ENCODE data around the gene TULP4.

TULP4 gene

DNA sequence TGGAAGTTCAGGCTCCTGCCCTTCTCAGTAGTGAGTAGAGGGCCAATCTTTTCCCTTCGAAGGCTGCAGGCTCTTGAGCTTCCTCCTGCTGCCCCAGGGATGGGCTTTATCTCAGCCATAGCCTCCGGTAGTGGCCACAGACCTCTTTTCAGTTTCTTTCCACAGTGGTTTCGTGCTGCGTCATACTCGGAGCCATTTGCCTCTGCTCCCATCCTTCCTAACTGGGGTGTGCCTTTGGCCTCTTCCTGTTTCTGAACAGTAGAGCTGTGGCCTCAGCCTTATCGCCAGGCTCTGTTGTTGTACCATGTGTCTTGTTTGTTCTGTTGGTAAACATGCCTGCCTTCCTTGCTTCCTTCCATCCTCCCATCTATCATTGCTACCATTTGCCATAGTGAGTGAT, 54.1 kb downstream of the TULP4 start:
- H3K27me3 ChIP-seq (ENCODE audit: insufficient read depth, insufficient read length) = no peaks in the 10 kb centered on the region
- H3K4me3 ChIP-seq (ENCODE audit: insufficient read length, low read depth) = no peak overlapping the region
- no peak for DNase-seq (ENCODE audit: low read depth, low spot score)
- no peaks in the 10 kb centered on the region for H3K9me3 ChIP-seq (ENCODE audit: insufficient read depth, low read length)
- TF ChIP-seq ZNF274 (IDR thresholded peaks at IDR 0.05; ENCODE audit: low read depth, low read length) (no peak), YY1 (IDR thresholded peaks at IDR 0.05; ENCODE audit: insufficient read depth, insufficient read length) (no peak), SUZ12 (IDR thresholded peaks at IDR 0.05; ENCODE audit: extremely low read depth, insufficient read depth, insufficient read length) (no peak)
- no peak overlapping the region for H3K9ac ChIP-seq (ENCODE audit: insufficient read length, low read depth)
- H3K4me1 ChIP-seq (ENCODE audit: insufficient read depth, insufficient read length) = no peaks in the 10 kb centered on the region
- no peaks in the 10 kb centered on the region for H3K36me3 ChIP-seq (ENCODE audit: insufficient read depth, insufficient read length, low read length)

DNA sequence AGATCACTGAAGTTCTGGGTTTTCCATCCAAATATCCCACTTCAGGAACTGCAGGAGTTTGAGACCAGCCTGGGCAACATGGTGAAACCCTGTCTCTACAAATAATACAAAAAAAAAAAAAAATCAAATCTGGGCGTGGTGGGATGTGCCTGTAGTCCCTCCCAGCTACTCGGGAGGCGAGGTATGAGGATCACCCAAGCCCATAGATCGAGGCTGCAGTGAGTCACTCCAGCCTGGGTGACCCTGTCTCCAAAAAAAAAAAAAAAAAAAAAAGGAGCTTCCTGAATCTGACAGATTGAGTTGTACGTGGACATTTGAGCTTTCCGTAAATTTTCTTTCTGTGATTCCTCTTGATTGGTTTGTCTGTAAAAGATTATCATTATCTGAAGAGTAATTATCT, 55.6 kb downstream of the TULP4 start:
- Histone ChIP-seq H3K4me1 (ENCODE audit: insufficient read depth, insufficient read length) (no peaks in the 10 kb centered on the region), H3K36me3 (ENCODE audit: insufficient read depth, insufficient read length, low read length) (no peaks in the 10 kb centered on the region), H3K9ac (ENCODE audit: insufficient read length, low read depth) (no peak overlapping the region), H3K9me3 (ENCODE audit: insufficient read depth, low read length) (no peaks in the 10 kb centered on the region), H3K27me3 (ENCODE audit: insufficient read depth, insufficient read length) (no peaks in the 10 kb centered on the region), H3K4me3 (ENCODE audit: insufficient read length, low read depth) (no peak overlapping the region)
- no peak for DNase-seq (ENCODE audit: low read depth, low spot score)
- TF ChIP-seq YY1 (IDR thresholded peaks at IDR 0.05; ENCODE audit: insufficient read depth, insufficient read length) (no peak), SUZ12 (IDR thresholded peaks at IDR 0.05; ENCODE audit: extremely low read depth, insufficient read depth, insufficient read length) (no peak), ZNF274 (IDR thresholded peaks at IDR 0.05; ENCODE audit: low read depth, low read length) (no peak)

DNA sequence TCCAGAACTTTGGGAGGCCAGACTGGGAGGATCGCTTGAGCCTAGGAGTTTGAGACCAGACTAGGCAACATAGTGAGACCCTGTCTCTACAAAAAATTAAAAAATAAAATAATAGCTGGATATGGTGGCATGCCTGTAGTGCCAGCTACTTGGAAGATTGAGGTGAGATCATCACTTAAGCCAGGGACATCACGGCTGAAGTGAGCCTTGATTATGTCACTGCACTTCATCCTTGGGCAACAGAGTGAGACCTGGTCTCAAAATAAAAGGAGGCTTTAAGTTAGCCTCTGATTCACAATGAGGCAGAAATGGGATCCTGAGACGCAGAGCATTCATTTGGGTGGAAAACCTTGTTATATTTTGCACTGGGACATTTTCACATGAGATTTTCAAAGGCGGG, 57.0 kb downstream of the TULP4 start:
- Histone ChIP-seq H3K4me3 (ENCODE audit: insufficient read length, low read depth) (no peak overlapping the region), H3K27me3 (ENCODE audit: insufficient read depth, insufficient read length) (no peaks in the 10 kb centered on the region), H3K9ac (ENCODE audit: insufficient read length, low read depth) (no peak overlapping the region), H3K36me3 (ENCODE audit: insufficient read depth, insufficient read length, low read length) (no peaks in the 10 kb centered on the region), H3K4me1 (ENCODE audit: insufficient read depth, insufficient read length) (no peaks in the 10 kb centered on the region), H3K9me3 (ENCODE audit: insufficient read depth, low read length) (no peaks in the 10 kb centered on the region)
- TF ChIP-seq SUZ12 (IDR thresholded peaks at IDR 0.05; ENCODE audit: extremely low read depth, insufficient read depth, insufficient read length) (no peak), YY1 (IDR thresholded peaks at IDR 0.05; ENCODE audit: insufficient read depth, insufficient read length) (no peak), ZNF274 (IDR thresholded peaks at IDR 0.05; ENCODE audit: low read depth, low read length) (no peak)
- no peak for DNase-seq (ENCODE audit: low read depth, low spot score)

DNA sequence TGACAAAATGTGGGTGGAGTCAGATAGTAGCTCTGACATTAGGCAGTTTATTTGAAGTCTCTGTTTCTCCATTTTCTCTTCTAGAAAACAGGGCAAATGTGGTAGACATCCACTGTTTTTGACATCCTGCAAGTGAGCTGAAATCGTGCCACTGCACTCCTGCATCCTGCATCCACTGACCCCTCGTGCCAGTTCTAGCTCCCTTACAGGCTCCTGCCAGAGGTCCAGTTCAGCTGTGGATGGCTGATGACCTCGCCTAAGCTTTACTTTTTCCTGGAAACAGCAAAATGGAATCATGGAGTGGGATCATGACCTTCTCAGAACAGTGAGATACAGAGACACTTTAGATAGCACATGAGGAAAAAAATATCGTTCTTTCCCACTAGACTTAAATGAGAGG, 58.5 kb downstream of the TULP4 start:
- H3K9me3 ChIP-seq (ENCODE audit: insufficient read depth, low read length) = no peaks in the 10 kb centered on the region
- no peaks in the 10 kb centered on the region for H3K36me3 ChIP-seq (ENCODE audit: insufficient read depth, insufficient read length, low read length)
- no peaks in the 10 kb centered on the region for H3K27me3 ChIP-seq (ENCODE audit: insufficient read depth, insufficient read length)
- TF ChIP-seq YY1 (IDR thresholded peaks at IDR 0.05; ENCODE audit: insufficient read depth, insufficient read length) = no peak
- TF ChIP-seq ZNF274 (IDR thresholded peaks at IDR 0.05; ENCODE audit: low read depth, low read length) = no peak
- no peak for TF ChIP-seq SUZ12 (IDR thresholded peaks at IDR 0.05; ENCODE audit: extremely low read depth, insufficient read depth, insufficient read length)
- no peak overlapping the region for H3K4me3 ChIP-seq (ENCODE audit: insufficient read length, low read depth)
- H3K4me1 ChIP-seq (ENCODE audit: insufficient read depth, insufficient read length) = no peaks in the 10 kb centered on the region
- no peak for DNase-seq (ENCODE audit: low read depth, low spot score)
- no peak overlapping the region for H3K9ac ChIP-seq (ENCODE audit: insufficient read length, low read depth)

DNA sequence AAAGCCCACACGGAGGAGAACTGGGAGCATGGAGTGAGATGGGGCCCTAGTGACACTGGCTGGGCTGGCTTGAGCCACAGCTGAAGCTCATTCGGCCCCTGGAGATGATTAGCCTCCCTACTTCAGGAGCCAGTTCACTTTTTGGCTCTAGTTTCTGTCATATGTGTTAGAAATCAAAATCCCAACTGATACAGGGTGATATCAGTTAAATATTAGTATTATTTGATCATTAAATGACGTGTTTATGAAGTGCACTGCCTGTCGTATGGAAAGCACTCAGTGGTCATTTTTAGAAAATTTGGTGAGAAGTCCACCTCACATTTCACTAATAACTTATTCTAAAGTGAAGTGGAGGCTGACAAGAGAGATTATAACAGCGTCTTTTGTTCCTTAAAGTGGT, 59.0 kb downstream of the TULP4 start:
- no peak for TF ChIP-seq YY1 (IDR thresholded peaks at IDR 0.05; ENCODE audit: insufficient read depth, insufficient read length)
- no peak for TF ChIP-seq ZNF274 (IDR thresholded peaks at IDR 0.05; ENCODE audit: low read depth, low read length)
- no peak for TF ChIP-seq SUZ12 (IDR thresholded peaks at IDR 0.05; ENCODE audit: extremely low read depth, insufficient read depth, insufficient read length)
- Histone ChIP-seq H3K36me3 (ENCODE audit: insufficient read depth, insufficient read length, low read length) (no peaks in the 10 kb centered on the region), H3K4me3 (ENCODE audit: insufficient read length, low read depth) (no peak overlapping the region), H3K9ac (ENCODE audit: insufficient read length, low read depth) (no peak overlapping the region), H3K27me3 (ENCODE audit: insufficient read depth, insufficient read length) (no peaks in the 10 kb centered on the region), H3K9me3 (ENCODE audit: insufficient read depth, low read length) (no peaks in the 10 kb centered on the region), H3K4me1 (ENCODE audit: insufficient read depth, insufficient read length) (no peaks in the 10 kb centered on the region)
- DNase-seq (ENCODE audit: low read depth, low spot score) = no peak

DNA sequence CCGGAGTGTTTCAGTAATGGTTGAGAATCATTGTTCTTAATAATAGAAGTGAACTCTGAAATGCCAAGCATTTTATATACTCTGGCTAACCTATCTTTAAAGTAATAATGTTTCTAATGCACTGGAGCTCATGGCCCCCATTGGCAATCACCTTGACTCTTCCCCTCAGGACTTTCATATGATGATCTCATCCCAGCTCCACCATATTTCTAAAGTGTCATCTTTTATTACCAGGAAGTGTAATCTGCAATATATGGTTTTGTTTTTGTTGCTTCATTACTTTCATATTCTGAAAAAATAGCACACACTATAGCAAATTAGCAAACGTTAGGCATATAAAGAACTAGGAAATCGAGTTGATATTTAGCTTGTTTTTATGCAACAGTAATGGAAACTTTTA, 60.3 kb downstream of the TULP4 start:
- TF ChIP-seq ZNF274 (IDR thresholded peaks at IDR 0.05; ENCODE audit: low read depth, low read length) (no peak), SUZ12 (IDR thresholded peaks at IDR 0.05; ENCODE audit: extremely low read depth, insufficient read depth, insufficient read length) (no peak), YY1 (IDR thresholded peaks at IDR 0.05; ENCODE audit: insufficient read depth, insufficient read length) (no peak)
- Histone ChIP-seq H3K27me3 (ENCODE audit: insufficient read depth, insufficient read length) (no peaks in the 10 kb centered on the region), H3K4me3 (ENCODE audit: insufficient read length, low read depth) (no peak overlapping the region), H3K9ac (ENCODE audit: insufficient read length, low read depth) (no peak overlapping the region), H3K36me3 (ENCODE audit: insufficient read depth, insufficient read length, low read length) (no peaks in the 10 kb centered on the region), H3K9me3 (ENCODE audit: insufficient read depth, low read length) (no peaks in the 10 kb centered on the region), H3K4me1 (ENCODE audit: insufficient read depth, insufficient read length) (no peaks in the 10 kb centered on the region)
- DNase-seq (ENCODE audit: low read depth, low spot score) = no peak

DNA sequence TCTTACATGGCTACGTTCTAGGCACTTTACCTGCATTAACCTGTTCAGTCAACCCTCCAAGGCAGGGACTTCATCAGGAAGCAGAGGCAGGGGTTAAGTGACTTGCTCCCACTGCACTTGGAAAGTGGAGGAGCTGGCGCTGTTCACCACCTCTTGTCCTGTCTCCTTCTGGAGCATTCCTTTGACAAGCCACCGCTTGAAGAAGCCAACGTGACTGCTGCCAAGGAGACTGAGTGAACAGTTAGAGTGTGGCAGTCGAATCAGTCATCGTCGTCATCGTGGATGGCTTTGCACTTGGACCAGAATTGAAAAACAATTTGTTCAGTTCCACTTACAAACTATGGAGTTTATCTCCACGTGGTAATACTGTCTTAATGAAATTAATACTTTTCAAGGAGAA, 60.9 kb downstream of the TULP4 start:
- Histone ChIP-seq H3K9me3 (ENCODE audit: insufficient read depth, low read length) (no peaks in the 10 kb centered on the region), H3K27me3 (ENCODE audit: insufficient read depth, insufficient read length) (no peaks in the 10 kb centered on the region), H3K36me3 (ENCODE audit: insufficient read depth, insufficient read length, low read length) (no peaks in the 10 kb centered on the region), H3K4me3 (ENCODE audit: insufficient read length, low read depth) (no peak overlapping the region), H3K4me1 (ENCODE audit: insufficient read depth, insufficient read length) (no peaks in the 10 kb centered on the region), H3K9ac (ENCODE audit: insufficient read length, low read depth) (no peak overlapping the region)
- TF ChIP-seq ZNF274 (IDR thresholded peaks at IDR 0.05; ENCODE audit: low read depth, low read length) = no peak
- no peak for TF ChIP-seq SUZ12 (IDR thresholded peaks at IDR 0.05; ENCODE audit: extremely low read depth, insufficient read depth, insufficient read length)
- TF ChIP-seq YY1 (IDR thresholded peaks at IDR 0.05; ENCODE audit: insufficient read depth, insufficient read length) = no peak
- DNase-seq (ENCODE audit: low read depth, low spot score) = no peak

DNA sequence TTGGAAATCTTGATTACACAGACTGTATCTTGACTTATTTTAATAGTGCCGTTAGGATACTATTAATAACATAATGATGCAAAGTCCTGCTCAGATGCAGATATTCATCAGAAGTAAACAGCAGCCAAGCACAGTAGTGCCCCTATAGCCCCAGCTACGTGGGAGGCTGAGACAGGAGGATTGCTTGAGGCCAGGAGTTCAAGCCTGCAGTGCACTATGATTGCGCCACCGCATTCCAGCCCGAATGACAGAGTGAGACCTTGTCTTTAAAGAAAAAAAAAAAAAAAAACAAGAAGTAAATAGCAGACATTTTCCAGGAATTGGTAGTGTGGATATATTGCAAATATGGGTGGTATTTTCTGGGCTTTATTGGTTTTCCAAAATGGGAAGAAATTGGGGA, 61.8 kb downstream of the TULP4 start:
- Histone ChIP-seq H3K4me1 (ENCODE audit: insufficient read depth, insufficient read length) (no peaks in the 10 kb centered on the region), H3K36me3 (ENCODE audit: insufficient read depth, insufficient read length, low read length) (no peaks in the 10 kb centered on the region), H3K4me3 (ENCODE audit: insufficient read length, low read depth) (no peak overlapping the region), H3K9ac (ENCODE audit: insufficient read length, low read depth) (no peak overlapping the region), H3K9me3 (ENCODE audit: insufficient read depth, low read length) (no peaks in the 10 kb centered on the region), H3K27me3 (ENCODE audit: insufficient read depth, insufficient read length) (no peaks in the 10 kb centered on the region)
- DNase-seq (ENCODE audit: low read depth, low spot score) = no peak
- no peak for TF ChIP-seq SUZ12 (IDR thresholded peaks at IDR 0.05; ENCODE audit: extremely low read depth, insufficient read depth, insufficient read length)
- no peak for TF ChIP-seq ZNF274 (IDR thresholded peaks at IDR 0.05; ENCODE audit: low read depth, low read length)
- no peak for TF ChIP-seq YY1 (IDR thresholded peaks at IDR 0.05; ENCODE audit: insufficient read depth, insufficient read length)

Data from NT2/D1 (cell line).